ENCODE measurements around the gene LBX2. TPM values are rescaled to one million over a fixed set of nuclear protein-coding genes. Genes with fewer than 3 reads are reported as not detected.
A peak's percentile ranks its signal among the peaks of the same experiment; 100 is the strongest.

The LBX2 gene
- total RNA-seq, 1 experiment from 2014 or later, result 10.1 TPM

DNA sequence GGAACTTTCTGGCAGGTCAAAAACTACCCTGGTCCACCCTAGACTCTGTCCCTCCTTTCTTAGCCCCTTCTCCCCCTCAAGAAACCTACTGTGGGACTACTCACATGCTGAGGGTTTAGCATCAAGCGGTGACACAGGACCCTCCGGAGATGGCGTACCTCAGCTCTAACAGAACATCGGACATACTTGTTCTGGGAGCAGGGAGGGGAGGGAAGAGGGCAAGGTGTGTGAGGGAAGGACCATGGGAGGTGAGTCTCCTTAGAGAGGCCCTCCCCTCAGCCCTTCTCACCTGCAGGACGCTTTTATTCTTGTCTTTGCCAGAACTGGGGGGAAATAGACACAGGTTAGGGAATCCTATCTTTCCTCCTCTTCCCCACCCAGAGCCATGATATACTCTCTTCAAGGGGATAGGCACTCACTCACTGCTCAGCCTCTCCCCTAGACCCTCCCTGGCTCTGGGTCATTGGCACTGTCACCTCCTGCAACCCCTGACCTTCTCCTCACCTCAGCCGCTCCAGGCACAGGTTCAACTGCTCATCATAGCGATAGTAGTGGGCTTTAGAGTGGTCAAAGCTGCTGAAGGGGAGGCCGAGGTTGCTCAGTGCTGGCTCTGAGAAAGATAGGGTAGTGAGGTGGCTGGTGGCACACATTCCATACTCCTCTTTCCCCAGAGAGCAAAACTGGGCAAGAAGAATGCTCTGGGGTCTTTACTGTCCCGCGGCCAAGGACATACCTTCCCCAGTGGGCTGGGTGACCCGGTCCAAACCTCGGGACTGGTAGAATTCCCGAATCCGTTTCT, 6.2 kb upstream of the LBX2 start:
- Histone ChIP-seq H3K4me2 (ENCODE audit: low read length) (peak overlapping the region; percentile 99), H3K4me3 (replicated peaks in 1 of 2; ENCODE audit: low read depth in 1 of 2, low read length in 2 of 2) (peak overlapping the region; percentile 85 to 93; a peak in 2 of 4 replicates), H4K20me1 (ENCODE audit: insufficient read depth) (no peaks in the 10 kb centered on the region), H3K9ac (ENCODE audit: low read length) (no peak overlapping the region), H3K36me3 (ENCODE audit: control insufficient read depth in 1 of 2, insufficient read depth in 2 of 2, low read length in 2 of 2) (peaks cover 3 to 16% of the 10 kb centered on the region in 2 experiments; a peak in 2 of 4 replicates), H3K79me2 (ENCODE audit: insufficient read depth, low read length) (peaks cover 22% of the 10 kb centered on the region), H3K9me2 (ENCODE audit: insufficient read depth) (no peaks in the 10 kb centered on the region), H3K27me3 (ENCODE audit: insufficient read depth, low read length) (no peaks in the 10 kb centered on the region), H2AFZ (ENCODE audit: low read depth, low read length, poor library complexity, severe bottlenecking) (no peak overlapping the region), H3K4me1 (ENCODE audit: control insufficient read depth in 1 of 2, insufficient read depth in 2 of 2, low read length in 2 of 2) (peaks cover 30 to 63% of the 10 kb centered on the region in 2 experiments), H3K9me3 (ENCODE audit: control insufficient read depth in 1 of 2, insufficient read depth in 1 of 2, low read depth in 1 of 2, low read length in 2 of 2) (no peaks in the 10 kb centered on the region), H3K27ac (ENCODE audit: low read depth, low read length) (peak overlapping the region; percentile 91; the same call in 1 of the 2 replicates)
- POLR2A ChIA-PET, result interaction anchor here (1.8 kb wide), 1 partner anchor 50 kb away, joined by 3 read pairs; no protein-coding TSS in a partner anchor
- intact Hi-C loops (cut with micrococcal nuclease), result loop anchor here (1.0 kb wide), 1 partner anchor 25 kb away; no protein-coding TSS in a partner anchor
- DNase-seq (ENCODE audit: low read depth, low spot score) (no peak), ATAC-seq (no peak)
- TF ChIP-seq YY1 (IDR thresholded peaks at IDR 0.05; ENCODE audit: extremely low read depth, insufficient replicate concordance, low read depth, low read length), result no peak
- TF ChIP-seq ZNF274 (IDR thresholded peaks at IDR 0.05; ENCODE audit: low read depth, low read length), result no peak
- TF ChIP-seq, protein P1, sequence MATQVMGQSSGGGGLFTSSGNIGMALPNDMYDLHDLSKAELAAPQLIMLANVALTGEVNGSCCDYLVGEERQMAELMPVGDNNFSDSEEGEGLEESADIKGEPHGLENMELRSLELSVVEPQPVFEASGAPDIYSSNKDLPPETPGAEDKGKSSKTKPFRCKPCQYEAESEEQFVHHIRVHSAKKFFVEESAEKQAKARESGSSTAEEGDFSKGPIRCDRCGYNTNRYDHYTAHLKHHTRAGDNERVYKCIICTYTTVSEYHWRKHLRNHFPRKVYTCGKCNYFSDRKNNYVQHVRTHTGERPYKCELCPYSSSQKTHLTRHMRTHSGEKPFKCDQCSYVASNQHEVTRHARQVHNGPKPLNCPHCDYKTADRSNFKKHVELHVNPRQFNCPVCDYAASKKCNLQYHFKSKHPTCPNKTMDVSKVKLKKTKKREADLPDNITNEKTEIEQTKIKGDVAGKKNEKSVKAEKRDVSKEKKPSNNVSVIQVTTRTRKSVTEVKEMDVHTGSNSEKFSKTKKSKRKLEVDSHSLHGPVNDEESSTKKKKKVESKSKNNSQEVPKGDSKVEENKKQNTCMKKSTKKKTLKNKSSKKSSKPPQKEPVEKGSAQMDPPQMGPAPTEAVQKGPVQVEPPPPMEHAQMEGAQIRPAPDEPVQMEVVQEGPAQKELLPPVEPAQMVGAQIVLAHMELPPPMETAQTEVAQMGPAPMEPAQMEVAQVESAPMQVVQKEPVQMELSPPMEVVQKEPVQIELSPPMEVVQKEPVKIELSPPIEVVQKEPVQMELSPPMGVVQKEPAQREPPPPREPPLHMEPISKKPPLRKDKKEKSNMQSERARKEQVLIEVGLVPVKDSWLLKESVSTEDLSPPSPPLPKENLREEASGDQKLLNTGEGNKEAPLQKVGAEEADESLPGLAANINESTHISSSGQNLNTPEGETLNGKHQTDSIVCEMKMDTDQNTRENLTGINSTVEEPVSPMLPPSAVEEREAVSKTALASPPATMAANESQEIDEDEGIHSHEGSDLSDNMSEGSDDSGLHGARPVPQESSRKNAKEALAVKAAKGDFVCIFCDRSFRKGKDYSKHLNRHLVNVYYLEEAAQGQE (IDR thresholded peaks at IDR 0.05; ENCODE audit: low read depth), result no peak
- no peak for TF ChIP-seq POLR2A (IDR thresholded peaks at IDR 0.05; ENCODE audit: borderline replicate concordance, extremely low read depth, insufficient read depth, insufficient read length)
- TF ChIP-seq, protein P2, sequence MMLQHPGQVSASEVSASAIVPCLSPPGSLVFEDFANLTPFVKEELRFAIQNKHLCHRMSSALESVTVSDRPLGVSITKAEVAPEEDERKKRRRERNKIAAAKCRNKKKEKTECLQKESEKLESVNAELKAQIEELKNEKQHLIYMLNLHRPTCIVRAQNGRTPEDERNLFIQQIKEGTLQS (IDR thresholded peaks at IDR 0.05), result no peak
- TF ChIP-seq ZFX (IDR thresholded peaks at IDR 0.05), result no peak
- no peak for TF ChIP-seq TCF7L2 (IDR thresholded peaks at IDR 0.05; ENCODE audit: borderline replicate concordance, extremely low read depth, insufficient read depth, insufficient read length)
- TF ChIP-seq EZH2phosphoT487 (IDR thresholded peaks at IDR 0.05; ENCODE audit: borderline replicate concordance), result no peak
- TF ChIP-seq CBX3 (IDR thresholded peaks at IDR 0.05; ENCODE audit: low read depth), result no peak
- no peak for TF ChIP-seq RAD21 (IDR thresholded peaks at IDR 0.05; ENCODE audit: low read depth)
- TF ChIP-seq POLR2AphosphoS5 (IDR thresholded peaks at IDR 0.05; ENCODE audit: low read depth, low read length), result no peak
- no peak for TF ChIP-seq ELF1 (IDR thresholded peaks at IDR 0.05; ENCODE audit: borderline replicate concordance, low read depth)
- RAD21 ChIA-PET (ENCODE audit: low non-redundant PET in 1 of 2, low total read pairs in 2 of 2, uncharacterized antibody in 2 of 2, unreplicated experiment in 2 of 2), result no interaction called here
- no TSS peak for BruUV-seq (replicated peaks)
- CTCF ChIA-PET, result interaction anchor here (1.7 kb wide), 1 partner anchor 26 kb away, joined by 4 read pairs; no protein-coding TSS in a partner anchor
